Measurements from ENCODE around the gene CDH12.

CDH12 gene

DNA sequence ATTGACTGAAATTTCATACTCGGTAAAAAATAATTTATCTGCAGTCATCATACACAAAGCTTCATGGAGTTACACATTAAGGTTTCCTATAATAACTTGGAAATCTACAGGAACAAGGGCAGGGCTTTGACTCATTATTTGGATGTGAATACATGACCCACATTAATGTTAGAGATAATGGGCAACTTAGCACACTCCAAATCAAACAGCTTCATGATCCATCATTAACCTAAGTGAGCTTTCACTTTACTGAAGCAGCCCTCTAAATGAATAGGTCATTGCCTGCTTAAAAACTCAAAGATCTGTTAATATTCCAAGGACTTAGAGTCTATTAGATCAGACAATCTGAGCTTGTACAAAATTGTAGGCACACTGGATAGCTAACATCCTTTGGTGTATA is 9.0 kb downstream of the CDH12 start:
- Histone ChIP-seq H3K27me3 (ENCODE audit: low read length) (no peaks in the 10 kb centered on the region), H4K20me1 (ENCODE audit: low read depth, low read length) (no peaks in the 10 kb centered on the region), H3K4me2 (ENCODE audit: low read depth, low read length, poor library complexity, severe bottlenecking) (no peak overlapping the region), H3K27ac (ENCODE audit: low read depth, low read length) (no peak overlapping the region), H3K9me2 (replicated peaks; ENCODE audit: insufficient read depth, low read length) (no peaks in the 10 kb centered on the region), H3K4me3 (ENCODE audit: insufficient read depth, low read length, poor library complexity, severe bottlenecking) (no peak overlapping the region), H3K79me2 (ENCODE audit: insufficient read depth, low read length) (no peaks in the 10 kb centered on the region), H3K9ac (ENCODE audit: low read length) (no peak overlapping the region), H3K36me3 (ENCODE audit: low read length) (no peaks in the 10 kb centered on the region), H3K9me3 (ENCODE audit: insufficient read depth, low read length) (no peaks in the 10 kb centered on the region), H2AFZ (ENCODE audit: low read depth, low read length, severe bottlenecking) (peak overlapping the region; percentile 17), H3F3A (ENCODE audit: insufficient read depth) (no peaks in the 10 kb centered on the region)
- no peak for TF ChIP-seq EZH2phosphoT487 (conservative IDR thresholded peaks at IDR 0.05; ENCODE audit: low read length)
- TF ChIP-seq, protein P1, sequence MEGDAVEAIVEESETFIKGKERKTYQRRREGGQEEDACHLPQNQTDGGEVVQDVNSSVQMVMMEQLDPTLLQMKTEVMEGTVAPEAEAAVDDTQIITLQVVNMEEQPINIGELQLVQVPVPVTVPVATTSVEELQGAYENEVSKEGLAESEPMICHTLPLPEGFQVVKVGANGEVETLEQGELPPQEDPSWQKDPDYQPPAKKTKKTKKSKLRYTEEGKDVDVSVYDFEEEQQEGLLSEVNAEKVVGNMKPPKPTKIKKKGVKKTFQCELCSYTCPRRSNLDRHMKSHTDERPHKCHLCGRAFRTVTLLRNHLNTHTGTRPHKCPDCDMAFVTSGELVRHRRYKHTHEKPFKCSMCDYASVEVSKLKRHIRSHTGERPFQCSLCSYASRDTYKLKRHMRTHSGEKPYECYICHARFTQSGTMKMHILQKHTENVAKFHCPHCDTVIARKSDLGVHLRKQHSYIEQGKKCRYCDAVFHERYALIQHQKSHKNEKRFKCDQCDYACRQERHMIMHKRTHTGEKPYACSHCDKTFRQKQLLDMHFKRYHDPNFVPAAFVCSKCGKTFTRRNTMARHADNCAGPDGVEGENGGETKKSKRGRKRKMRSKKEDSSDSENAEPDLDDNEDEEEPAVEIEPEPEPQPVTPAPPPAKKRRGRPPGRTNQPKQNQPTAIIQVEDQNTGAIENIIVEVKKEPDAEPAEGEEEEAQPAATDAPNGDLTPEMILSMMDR (IDR thresholded peaks at IDR 0.05; ENCODE audit: insufficient read depth, low read length, poor library complexity, severe bottlenecking): no peak

DNA sequence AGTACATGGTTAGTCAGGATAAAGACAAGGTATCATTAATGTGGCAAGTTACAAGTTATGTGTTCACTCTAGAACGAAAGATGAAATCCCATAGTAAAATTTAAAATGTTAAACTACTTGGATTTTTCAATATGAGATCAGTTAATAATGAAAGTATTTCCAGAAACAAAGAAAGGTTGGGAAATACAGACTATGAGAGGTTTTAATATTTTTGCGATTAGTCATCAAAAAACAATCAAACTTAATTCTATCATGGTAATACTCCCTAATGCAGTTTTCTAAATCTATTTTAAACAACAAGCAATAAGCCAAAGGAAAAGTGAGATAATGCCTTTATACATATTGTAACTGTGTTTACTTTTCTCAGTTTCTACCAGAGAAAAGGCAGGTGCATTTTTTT is 10.6 kb downstream of the CDH12 start:
- no peaks in the 10 kb centered on the region for H4K20me1 ChIP-seq (ENCODE audit: low read depth, low read length)
- H3K9me3 ChIP-seq (ENCODE audit: insufficient read depth, low read length): no peaks in the 10 kb centered on the region
- no peak overlapping the region for H3K4me2 ChIP-seq (ENCODE audit: low read depth, low read length, poor library complexity, severe bottlenecking)
- TF ChIP-seq EZH2phosphoT487 (conservative IDR thresholded peaks at IDR 0.05; ENCODE audit: low read length): no peak
- TF ChIP-seq, protein P1 (IDR thresholded peaks at IDR 0.05; ENCODE audit: insufficient read depth, low read length, poor library complexity, severe bottlenecking): no peak
- peak overlapping the region; percentile 18 for H2AFZ ChIP-seq (ENCODE audit: low read depth, low read length, severe bottlenecking)
- H3K4me3 ChIP-seq (ENCODE audit: insufficient read depth, low read length, poor library complexity, severe bottlenecking): no peak overlapping the region
- no peaks in the 10 kb centered on the region for H3F3A ChIP-seq (ENCODE audit: insufficient read depth)
- no peak overlapping the region for H3K27ac ChIP-seq (ENCODE audit: low read depth, low read length)
- no peaks in the 10 kb centered on the region for H3K27me3 ChIP-seq (ENCODE audit: low read length)
- H3K9me2 ChIP-seq (replicated peaks; ENCODE audit: insufficient read depth, low read length): no peaks in the 10 kb centered on the region
- no peak overlapping the region for H3K9ac ChIP-seq (ENCODE audit: low read length)
- H3K79me2 ChIP-seq (ENCODE audit: insufficient read depth, low read length): no peaks in the 10 kb centered on the region
- H3K36me3 ChIP-seq (ENCODE audit: low read length): no peaks in the 10 kb centered on the region

DNA sequence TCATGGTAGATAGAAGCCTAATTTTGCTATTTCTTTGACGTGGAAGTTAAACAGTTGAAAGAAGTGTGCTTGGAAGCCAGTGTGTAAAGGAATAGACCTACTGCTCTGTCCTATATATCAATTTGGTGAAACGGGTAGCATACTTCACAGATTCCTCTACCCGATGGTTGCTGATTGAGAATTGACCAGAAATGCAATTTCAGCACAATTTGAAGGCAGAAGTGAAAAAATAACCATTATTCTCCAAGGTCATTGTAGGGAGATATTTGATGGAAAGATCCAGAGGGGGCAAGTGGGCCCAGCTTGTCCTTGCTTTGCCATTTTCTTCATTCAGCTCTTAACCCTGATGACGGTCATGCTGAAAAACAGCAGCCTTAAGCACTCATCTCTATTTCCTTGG is 15.3 kb downstream of the CDH12 start:
- H3K4me3 ChIP-seq (ENCODE audit: insufficient read depth, low read length, poor library complexity, severe bottlenecking): no peak overlapping the region
- no peaks in the 10 kb centered on the region for H3K27me3 ChIP-seq (ENCODE audit: low read length)
- no peaks in the 10 kb centered on the region for H3F3A ChIP-seq (ENCODE audit: insufficient read depth)
- no peaks in the 10 kb centered on the region for H3K36me3 ChIP-seq (ENCODE audit: low read length)
- H3K27ac ChIP-seq (ENCODE audit: low read depth, low read length): no peak overlapping the region
- H4K20me1 ChIP-seq (ENCODE audit: low read depth, low read length): no peaks in the 10 kb centered on the region
- H3K79me2 ChIP-seq (ENCODE audit: insufficient read depth, low read length): no peaks in the 10 kb centered on the region
- H3K4me2 ChIP-seq (ENCODE audit: low read depth, low read length, poor library complexity, severe bottlenecking): no peak overlapping the region
- peak overlapping the region; percentile 27 for H2AFZ ChIP-seq (ENCODE audit: low read depth, low read length, severe bottlenecking)
- no peaks in the 10 kb centered on the region for H3K9me2 ChIP-seq (replicated peaks; ENCODE audit: insufficient read depth, low read length)
- H3K9ac ChIP-seq (ENCODE audit: low read length): no peak overlapping the region
- TF ChIP-seq, protein P1 (IDR thresholded peaks at IDR 0.05; ENCODE audit: insufficient read depth, low read length, poor library complexity, severe bottlenecking): no peak
- TF ChIP-seq EZH2phosphoT487 (conservative IDR thresholded peaks at IDR 0.05; ENCODE audit: low read length): no peak
- no peaks in the 10 kb centered on the region for H3K9me3 ChIP-seq (ENCODE audit: insufficient read depth, low read length)
